Transverse colon (tissue), 4 donors: ENCODE measurements around the gene MEX3B. TPM values are rescaled to one million over a fixed set of nuclear protein-coding genes. Genes with fewer than 3 reads are reported as not detected.

Source experiments
- DNase-seq: peaks from one replicate; pipeline ENCODE4 v3.0.0-alpha.2; 2019
- H3K27ac ChIP-seq, 4 donors: fragments of 200-600 bp; sonication (generic); 2 replicates each; pipeline ENCODE4 v1.5.1; 2016 to 2018; ENCODE audit warnings: inconsistent platforms in 4 of 4
- H3K27me3 ChIP-seq: fragments of 200-600 bp; sonication (generic); 2 replicates; pipeline ENCODE4 v1.5.1; 2017; ENCODE audit warnings: inconsistent platforms
- H3K36me3 ChIP-seq, 4 donors: fragments of 200-600 bp; sonication (generic); 2 replicates each; pipeline ENCODE4 v1.5.1; 2017 to 2019; ENCODE audit warnings: inconsistent platforms in 4 of 4
- H3K4me1 ChIP-seq, 4 donors: fragments of 200-600 bp; sonication (generic); 2 replicates each; pipeline ENCODE4 v1.5.1; 2017 to 2020; ENCODE audit warnings: inconsistent platforms in 4 of 4
- H3K4me3 ChIP-seq, 4 donors: fragments of 200-600 bp; sonication (generic); 1 replicate in 1 of 4; 2 replicates in 3 of 4; pipeline versions ENCODE4 v1.5.1 to v1.6.1; 2017 to 2019; ENCODE audit warnings: inconsistent platforms in 4 of 4
- H3K9me3 ChIP-seq, 2 donors: fragments of 200-600 bp; sonication (generic); 2 replicates each; pipeline ENCODE4 v1.5.1; 2017 to 2019; ENCODE audit warnings: inconsistent platforms in 2 of 2
- CTCF ChIP-seq, 5 experiments: fragments of 200-600 bp in 3 of 5; fragments of 450-650 bp in 2 of 5; sonication (generic) in 3 of 5; IDR thresholded peaks; 1 replicate in 2 of 5; 2 replicates in 3 of 5; pipeline ENCODE4 v1.5.1; 2016 to 2017; ENCODE audit warnings: antibody characterized with exemption in 5 of 5, inconsistent platforms in 3 of 5, mild to moderate bottlenecking in 2 of 5, moderate library complexity in 1 of 5
- EP300 ChIP-seq: sonication (generic); formaldehyde crosslinking; IDR thresholded peaks from one replicate; pipeline ENCODE4 v1.6.1; 2017; ENCODE audit warnings: antibody characterized with exemption, low read depth
- POLR2A ChIP-seq: fragments of 450-650 bp; IDR thresholded peaks from one replicate; pipeline ENCODE4 v1.6.1; 2016; ENCODE audit warnings: antibody characterized with exemption, mild to moderate bottlenecking, moderate library complexity
- POLR2AphosphoS5 ChIP-seq, 3 donors: sonication (generic); formaldehyde crosslinking; IDR thresholded peaks; one replicate each; pipeline ENCODE4 v1.6.1; 2016; ENCODE audit warnings: antibody characterized with exemption in 3 of 3
- WGBS, 2 donors: methylation state at CpG; one replicate each; pipeline ENCODE4 v1.1.5; 2018; ENCODE audit warnings: low coverage in 1 of 2; 5-methylcytosine and 5-hydroxymethylcytosine counted together
- in situ Hi-C, 4 donors: fragments of 200-750 bp; cut with MboI; loops; one replicate each; pipeline versions ENCODE4 v1.15.0 to v1.15.1; 2017; ENCODE audit warnings: low sequenced_read_pairs in 3 of 4, low pct_ligation_motif_present in 1 of 4, low pct_unique_long_range_greater_than_20kb in 1 of 4
- intact Hi-C: fragments of 100-400 bp; cut with DNase I; formaldehyde crosslinking; loops from one replicate; pipeline ENCODE4 v1.15.1; 2023; ENCODE audit warnings: low total_unique reads
- total RNA-seq, 4 donors: library from RNA; depleted of rRNA; stranded (reverse); fragments of >200 nt; gene quantifications; one replicate each; pipeline ENCODE4 v1.1.0, GENCODE V29; 2016

Gene MEX3B
- total RNA-seq, 4 donors from 2014 or later, result 0.68 to 14.9 (median 1.7) TPM; not detected in 1

- no peak for DNase-seq
- H3K9me3 ChIP-seq, result peaks cover 5 to 11% of the 10 kb centered on the region in 2 donors
- intact Hi-C loops, result no loop called here
- in situ Hi-C loops, result no loop called here
- H3K4me3 ChIP-seq, result no peak overlapping the region
- H3K36me3 ChIP-seq, result no peaks in the 10 kb centered on the region
- no peaks in the 10 kb centered on the region for H3K4me1 ChIP-seq
- H3K27me3 ChIP-seq, result no peaks in the 10 kb centered on the region
- TF ChIP-seq EP300 (no peak), POLR2A (no peak), CTCF (IDR thresholded peaks at IDR 0.05) (no peak), POLR2AphosphoS5 (IDR thresholded peaks at IDR 0.05) (no peak)
- WGBS, 2 donors, result 67 to 92% methylated on average over 1 of the region's 1 CpG
- no peak overlapping the region for H3K27ac ChIP-seq
Observed at GRCh38 chr15:81992523-81992922, 53.3 kb downstream of the MEX3B start.

Other genes with a start within 250 kb of the MEX3B start
- gene EFL1, start 216.7 kb upstream of the MEX3B start, total RNA-seq, result 10 to 100 TPM; 35.0 to 57.9 (median 46.5) TPM
- 1 to 10 TPM in 2 of 4 donors, under 1 TPM in 1, not detected in 1; 0.20 to 3.0 (median 2.4) TPM for gene SAXO2, start 216.8 kb upstream of the MEX3B start, total RNA-seq